Measurements from ENCODE around the gene SOS2. TPM values are rescaled to one million over a fixed set of nuclear protein-coding genes. Genes with fewer than 3 reads are reported as not detected.

Gene SOS2
- total and polyA plus RNA-seq, 2 donors (not counting 1 experiment from before 2014, with no cell fraction given) = 9.6 to 51.0 TPM

DNA sequence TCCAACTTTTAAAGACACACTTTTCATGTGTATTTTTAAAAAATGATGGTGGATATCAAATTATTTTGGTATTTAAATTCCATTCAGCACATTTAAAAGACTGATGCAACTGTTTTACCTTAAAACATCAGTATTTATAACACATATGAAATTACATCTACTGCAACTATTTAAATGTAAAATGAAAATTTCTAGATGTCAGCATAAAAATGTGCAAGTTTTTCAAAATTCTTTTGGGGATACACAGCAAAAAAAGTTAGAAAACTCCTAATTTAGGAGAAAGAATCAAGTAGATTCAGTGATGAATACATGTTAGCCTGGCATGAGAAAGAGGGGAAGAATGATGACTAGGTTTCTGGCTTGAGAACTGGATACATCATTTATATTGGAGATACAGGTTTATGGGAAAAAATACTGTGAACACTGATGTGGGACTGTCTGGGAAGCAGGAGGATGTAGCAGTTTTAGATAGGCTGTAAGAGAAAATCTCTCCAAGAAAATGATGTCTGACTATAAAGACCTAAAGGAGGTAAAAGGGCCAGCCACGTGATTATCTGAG, 9.2 kb downstream of the SOS2 start:
- Histone ChIP-seq H3K4me3 (ENCODE audit: control extremely low read depth in 1 of 5, extremely low read depth in 1 of 5, insufficient read depth in 1 of 5, low read depth in 2 of 5, low read length in 4 of 5) (no peak overlapping the region), H3K9ac (ENCODE audit: low read length) (no peak overlapping the region), H2AFZ (ENCODE audit: insufficient read depth, low read depth, low read length, poor library complexity, severe bottlenecking) (no peak overlapping the region), H3K27me3 (replicated peaks in 1 of 4; ENCODE audit: control extremely low read depth in 1 of 4, control insufficient read depth in 3 of 4, insufficient read depth in 4 of 4, low read length in 3 of 4) (no peaks in the 10 kb centered on the region), H3K36me3 (replicated peaks in 1 of 2; ENCODE audit: control extremely low read depth in 1 of 2, control insufficient read depth in 1 of 2, extremely low read depth in 1 of 2, insufficient read depth in 2 of 2, low read length in 1 of 2) (no peaks in the 10 kb centered on the region), H3K9me3 (ENCODE audit: control extremely low read depth in 1 of 3, control insufficient read depth in 2 of 3, insufficient read depth in 1 of 3, low read length in 2 of 3) (no peaks in the 10 kb centered on the region), H4K20me1 (ENCODE audit: control insufficient read depth, insufficient read depth, low read length, poor library complexity, severe bottlenecking) (peaks cover 40% of the 10 kb centered on the region), H3K4me1 (ENCODE audit: control insufficient read depth in 2 of 2, insufficient read depth in 2 of 2, low read length in 2 of 2) (peaks cover 8% of the 10 kb centered on the region in 2 donors), H3K27ac (ENCODE audit: low read length in 2 of 2) (no peak overlapping the region), H3K4me2 (replicated peaks; ENCODE audit: low read depth, low read length, poor library complexity, severe bottlenecking) (no peak overlapping the region), H3K79me2 (ENCODE audit: control insufficient read depth, insufficient read depth, low read length) (peaks cover 97% of the 10 kb centered on the region)
- intact Hi-C loops (cut with micrococcal nuclease) = no loop called here
- POLR2A ChIA-PET = no interaction called here
- H3K27me3 Mint-ChIP-seq = no peaks in the 10 kb centered on the region
- peaks cover 53% of the 10 kb centered on the region for H3K4me1 Mint-ChIP-seq
- ATAC-seq (ENCODE audit: low read depth) (no peak), DNase-seq (no peak)
- H3K27ac Mint-ChIP-seq = no peak overlapping the region
- H3K4me3 Mint-ChIP-seq = no peak overlapping the region
- TF ChIP-seq CTCF (IDR thresholded peaks at IDR 0.05) (no peak), EZH2 (IDR thresholded peaks at IDR 0.05; ENCODE audit: borderline replicate concordance, insufficient read depth, low read depth, low read length, poor library complexity, severe bottlenecking) (no peak)
- no peaks in the 10 kb centered on the region for H3K9me3 Mint-ChIP-seq (ENCODE audit: insufficient read depth)
- CTCF ChIA-PET = no interaction called here
- no CpG with 5 or more reads among the region's 1 CpG for WGBS (ENCODE audit: insufficient coverage)

DNA sequence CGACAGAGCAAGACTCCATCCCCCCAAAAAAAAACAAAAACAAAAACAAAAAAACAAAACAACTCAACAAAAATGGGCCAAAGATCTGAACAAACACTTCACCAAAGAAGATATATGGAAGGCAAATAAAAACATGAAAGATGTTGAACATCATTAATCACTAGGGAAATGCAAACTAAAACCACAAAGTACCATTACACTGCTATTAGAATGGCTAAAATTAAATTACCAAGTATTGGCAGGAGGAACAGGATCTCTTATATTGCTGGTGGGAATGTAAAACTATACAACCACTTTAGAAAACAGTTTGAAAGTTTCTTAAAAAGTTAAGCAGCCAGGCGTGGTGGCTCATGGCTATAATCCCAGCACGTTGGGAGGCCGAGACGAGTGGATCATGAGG, 12.9 kb downstream of the SOS2 start:
- no peaks in the 10 kb centered on the region for H3K4me1 ChIP-seq (ENCODE audit: control insufficient read depth in 2 of 2, insufficient read depth in 2 of 2, low read length in 2 of 2)
- no peak for ATAC-seq (ENCODE audit: low read depth)
- no peak overlapping the region for H2AFZ ChIP-seq (ENCODE audit: insufficient read depth, low read depth, low read length, poor library complexity, severe bottlenecking)
- intact Hi-C loops (cut with micrococcal nuclease) = no loop called here
- Mint-ChIP-seq H3K4me1 (peaks cover 39% of the 10 kb centered on the region), H3K9me3 (ENCODE audit: insufficient read depth) (no peaks in the 10 kb centered on the region), H3K27ac (no peak overlapping the region), H3K27me3 (no peaks in the 10 kb centered on the region), H3K4me3 (no peak overlapping the region)
- WGBS (ENCODE audit: insufficient coverage) = 100% methylated on average over 4 of the region's 5 CpGs
- H3K36me3 ChIP-seq (replicated peaks in 1 of 2; ENCODE audit: control extremely low read depth in 1 of 2, control insufficient read depth in 1 of 2, extremely low read depth in 1 of 2, insufficient read depth in 2 of 2, low read length in 1 of 2) = no peaks in the 10 kb centered on the region
- H4K20me1 ChIP-seq (ENCODE audit: control insufficient read depth, insufficient read depth, low read length, poor library complexity, severe bottlenecking) = peaks cover 52% of the 10 kb centered on the region
- no peaks in the 10 kb centered on the region for H3K9me3 ChIP-seq (ENCODE audit: control extremely low read depth in 1 of 3, control insufficient read depth in 2 of 3, insufficient read depth in 1 of 3, low read length in 2 of 3)
- no peaks in the 10 kb centered on the region for H3K27me3 ChIP-seq (replicated peaks in 1 of 4; ENCODE audit: control extremely low read depth in 1 of 4, control insufficient read depth in 3 of 4, insufficient read depth in 4 of 4, low read length in 3 of 4)
- ChIA-PET POLR2A (no interaction called here), CTCF (interaction anchor here (0.7 kb wide), 1 partner anchor 11 kb away, joined by 3 read pairs; no protein-coding TSS in a partner anchor)
- DNase-seq = no peak
- no peak overlapping the region for H3K9ac ChIP-seq (ENCODE audit: low read length)
- no peak overlapping the region for H3K4me3 ChIP-seq (ENCODE audit: control extremely low read depth in 1 of 5, extremely low read depth in 1 of 5, insufficient read depth in 1 of 5, low read depth in 2 of 5, low read length in 4 of 5)
- H3K79me2 ChIP-seq (ENCODE audit: control insufficient read depth, insufficient read depth, low read length) = peaks cover 98% of the 10 kb centered on the region
- H3K27ac ChIP-seq (ENCODE audit: low read length in 2 of 2) = no peak overlapping the region
- no peak overlapping the region for H3K4me2 ChIP-seq (replicated peaks; ENCODE audit: low read depth, low read length, poor library complexity, severe bottlenecking)
- TF ChIP-seq EZH2 (IDR thresholded peaks at IDR 0.05; ENCODE audit: borderline replicate concordance, insufficient read depth, low read depth, low read length, poor library complexity, severe bottlenecking) = no peak
- TF ChIP-seq CTCF (IDR thresholded peaks at IDR 0.05) = no peak
